H1 (cell line): ENCODE results near the gene CRYBB3. TPM values are rescaled to one million over a fixed set of nuclear protein-coding genes. Genes with fewer than 3 reads are reported as not detected.

Source experiments
- CHD7 ChIP-seq: fragments of 300-600 bp; sonication (generic); IDR thresholded peaks from 2 replicates; pipeline ENCODE4 v1.7.1; 2012; ENCODE audit warnings: low read length, moderate library complexity, mild to moderate bottlenecking, inconsistent platforms; ENCODE audit not compliant: insufficient replicate concordance
- POLR2A ChIP-seq, 2 experiments: IDR thresholded peaks; 1 replicate in 1 of 2; 2 replicates in 1 of 2; pipeline ENCODE4 v1.6.1; 2011; ENCODE audit warnings: low read depth in 2 of 2, low read length in 2 of 2, mild to moderate bottlenecking in 2 of 2; ENCODE audit errors: control extremely low read depth in 1 of 2
- SRF ChIP-seq: IDR thresholded peaks from 2 replicates; pipeline ENCODE4 v1.6.1; 2011; ENCODE audit warnings: mild to moderate bottlenecking, low read depth, low read length, moderate library complexity
- polyA plus RNA-seq, 7 experiments: library from polyadenylated mRNA; depleted of rRNA in 3 of 7; stranded (reverse) in 5 of 7; unstranded in 2 of 7; fragments of >200 nt in 5 of 7; fragments of 200-250 nt in 2 of 7; gene quantifications; 1 replicate in 5 of 7; 2 replicates in 1 of 7; 4 replicates in 1 of 7; pipeline versions ENCODE4 v1.2.1 to v1.2.3, GENCODE V29; 2011 to 2013; ENCODE audit warnings: missing spikeins in 2 of 7, mixed read lengths in 2 of 7
- total RNA-seq: library from RNA; stranded (reverse); fragmentation: NEBNext Ultra II Directional; extraction: Animal tissue kit (Norgen Biotek cat#: 25700); gene quantifications from 2 replicates; pipeline ENCODE4 v1.2.1, GENCODE V29; 2021

The CRYBB3 gene
- total and polyA plus RNA-seq, 2 of the 8 experiments (the other 6 are each of a cell fraction or from before 2014, with no cell fraction given): 0.44 to 0.58 TPM

DNA sequence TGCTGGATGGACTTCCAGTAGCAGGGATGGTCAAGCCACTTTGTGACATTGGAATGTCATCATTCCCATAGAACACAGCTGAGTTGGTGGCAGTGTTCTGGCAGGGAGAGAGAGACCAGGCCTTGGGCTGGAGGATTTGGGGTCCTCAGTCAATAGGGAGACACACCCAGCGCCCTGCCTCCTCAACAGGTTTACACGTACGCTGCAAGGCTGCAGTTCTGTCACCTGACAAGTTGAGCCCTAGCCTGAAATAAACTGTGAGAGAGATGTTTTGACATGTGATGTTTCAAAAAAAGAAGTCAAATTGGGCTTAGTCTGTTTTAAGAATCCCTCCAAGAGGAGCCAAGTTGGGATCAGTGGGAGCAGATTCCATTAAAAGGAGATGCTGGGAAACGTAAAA, 42.9 kb upstream of the CRYBB3 start (continued):
- TF ChIP-seq CHD7: no peak
- no peak for TF ChIP-seq POLR2A (IDR thresholded peaks at IDR 0.05; ENCODE audit: control extremely low read depth in 1 of 2, low read depth in 2 of 2, low read length in 2 of 2)
- TF ChIP-seq SRF: no peak
